Measurements from ENCODE around the gene BBOF1.
"Not testable (repeated sequence)": the region's sequence is repeated elsewhere in the genome, so short reads cannot be mapped to it uniquely, and the experiment has no call there.

Gene BBOF1, protein sequence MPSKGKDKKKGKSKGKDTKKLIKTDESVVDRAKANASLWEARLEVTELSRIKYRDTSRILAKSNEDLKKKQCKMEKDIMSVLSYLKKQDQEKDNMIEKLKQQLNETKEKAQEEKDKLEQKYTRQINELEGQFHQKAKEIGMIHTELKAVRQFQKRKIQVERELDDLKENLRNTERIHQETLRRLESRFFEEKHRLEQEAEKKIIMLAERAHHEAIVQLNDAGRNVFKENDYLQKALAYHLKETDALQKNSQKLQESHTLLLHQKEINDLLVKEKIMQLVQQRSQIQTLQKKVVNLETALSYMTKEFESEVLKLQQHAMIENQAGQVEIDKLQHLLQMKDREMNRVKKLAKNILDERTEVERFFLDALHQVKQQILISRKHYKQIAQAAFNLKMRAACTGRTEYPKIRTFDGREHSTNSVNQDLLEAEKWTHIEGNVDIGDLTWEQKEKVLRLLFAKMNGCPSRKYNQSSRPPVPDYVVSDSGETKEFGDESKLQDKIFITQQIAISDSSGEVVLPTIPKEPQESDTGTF

DNA sequence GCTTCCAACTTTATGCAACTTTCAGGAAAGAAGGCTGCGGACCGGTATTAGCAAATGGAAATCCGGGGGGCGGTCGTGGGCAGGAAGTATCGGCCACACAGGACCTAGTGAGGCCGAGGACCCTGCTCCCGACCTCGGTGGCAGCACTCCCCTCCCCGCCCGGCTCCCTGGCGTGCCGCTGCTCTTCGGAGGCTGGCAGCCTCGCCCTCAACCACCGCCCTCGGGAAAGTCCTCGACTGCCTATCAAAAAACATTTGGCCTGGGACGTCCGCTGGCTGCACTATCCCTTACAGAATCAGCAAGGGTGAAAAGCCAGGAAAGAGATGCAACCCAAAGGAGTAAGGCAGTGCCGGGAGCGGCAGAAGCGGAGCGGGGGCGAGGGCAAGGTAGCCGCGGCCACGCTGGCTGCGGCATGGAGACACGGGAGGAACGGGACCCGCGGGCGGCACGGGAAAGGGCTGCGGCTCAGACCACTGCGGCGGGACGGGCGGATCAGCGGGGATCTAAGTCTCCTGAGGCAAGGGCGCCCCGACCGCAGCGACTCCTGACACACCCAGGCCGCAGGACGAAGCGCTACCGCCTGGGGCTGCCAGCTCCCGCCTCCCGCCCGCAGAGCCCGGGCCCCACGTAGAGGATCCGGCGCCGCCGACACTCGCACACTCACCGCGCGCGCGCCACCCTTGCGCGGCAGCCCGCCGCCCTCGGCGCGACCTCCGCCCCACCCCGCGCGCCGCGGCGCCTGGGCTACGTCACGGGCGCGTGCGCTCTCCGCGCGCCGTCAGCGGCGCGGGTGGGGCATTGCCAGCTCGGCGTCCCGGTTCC is at the start of gene BBOF1, which contains the start of gene ENTPD5:
BBOF1 (plus strand) TSS at position 764 of the 822 bp plus-strand sequence. CDS start 130 bp downstream, outside the sequence.
ENTPD5 (minus strand) TSS at position 703 of the 822 bp plus-strand sequence. CDS start 31,186 bp downstream, outside the sequence.
- DNase-seq (ENCODE audit: low spot score), result peak; percentile 85

DNA sequence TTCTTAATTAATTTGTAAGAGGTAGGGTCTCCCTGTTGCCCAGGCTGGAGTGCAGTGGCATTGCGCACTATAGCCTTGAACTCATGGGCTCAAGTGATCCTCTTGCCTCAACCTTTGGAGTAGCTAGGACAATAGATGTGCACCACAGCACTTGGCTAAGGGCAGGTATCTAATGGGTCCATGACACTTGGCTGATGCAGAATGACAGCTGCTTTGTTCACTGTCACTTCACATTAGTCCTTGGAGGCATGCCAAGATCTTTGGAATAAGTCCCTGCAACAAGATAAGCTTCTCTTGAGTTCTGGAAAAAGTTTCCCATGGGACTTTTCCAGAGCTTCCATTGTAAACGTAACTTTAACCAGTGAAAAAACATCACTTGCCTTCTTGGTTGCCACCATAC is 45.7 kb upstream of the BBOF1 start:
- no peak for DNase-seq (ENCODE audit: low spot score)

DNA sequence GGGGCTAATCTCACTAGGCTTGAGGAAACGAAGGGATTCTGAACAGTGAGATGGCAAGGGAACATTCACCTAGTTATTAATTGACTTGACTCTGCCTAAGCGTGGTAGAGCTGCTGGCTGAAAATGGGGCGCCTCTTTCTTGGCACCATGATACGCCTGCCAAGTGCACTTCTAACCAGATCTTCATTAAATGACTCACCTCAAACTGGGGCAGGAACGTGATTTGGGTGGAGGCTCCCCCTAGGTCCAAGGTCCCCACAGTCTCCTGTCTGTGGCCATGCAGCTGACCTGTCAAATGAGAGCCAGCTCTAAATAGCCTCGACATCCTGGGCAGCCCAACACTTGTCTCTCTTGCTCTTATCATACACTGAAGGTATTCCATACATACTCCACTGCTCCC is 43.0 kb upstream of the BBOF1 start:
- DNase-seq (ENCODE audit: low spot score), result no peak

DNA sequence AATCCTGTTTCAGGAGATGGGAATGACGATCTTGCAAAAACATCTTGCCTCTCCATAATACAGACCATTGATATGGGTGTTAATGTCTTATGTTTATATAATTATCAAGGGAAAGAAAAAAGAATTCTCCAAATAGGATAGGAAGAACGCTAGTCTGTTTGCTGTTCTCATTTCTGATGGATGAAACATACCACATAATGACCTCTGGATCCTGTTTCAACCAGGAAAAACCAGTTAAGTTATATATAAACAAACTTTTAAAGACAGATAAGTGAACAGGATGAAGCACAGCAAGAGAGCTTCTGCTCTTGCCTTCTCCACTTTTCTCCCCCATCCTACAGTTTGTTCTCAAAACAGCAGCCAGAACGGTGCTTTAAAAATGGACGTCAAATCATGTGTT is 41.3 kb upstream of the BBOF1 start:
- DNase-seq (ENCODE audit: low spot score), result no peak

DNA sequence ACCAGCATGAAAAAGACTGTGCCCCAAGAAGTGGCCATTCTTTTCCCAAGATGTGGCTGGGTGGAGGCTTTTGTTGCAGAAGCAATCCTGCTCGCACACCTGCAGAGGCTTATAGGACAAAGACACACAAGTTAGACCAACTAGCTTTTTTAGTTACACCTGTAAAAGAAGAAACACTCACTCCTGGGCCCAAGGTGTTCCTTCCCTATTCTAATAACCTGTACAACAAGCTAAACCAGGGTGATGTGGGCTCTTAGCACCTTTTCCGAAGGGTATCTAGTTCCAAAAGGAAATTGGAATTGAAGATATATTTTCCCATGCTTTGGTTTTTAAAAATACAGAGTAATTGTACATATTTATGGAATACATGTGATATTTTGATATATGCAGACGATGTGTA is 31.1 kb upstream of the BBOF1 start:
- no peak for DNase-seq (ENCODE audit: low spot score)

DNA sequence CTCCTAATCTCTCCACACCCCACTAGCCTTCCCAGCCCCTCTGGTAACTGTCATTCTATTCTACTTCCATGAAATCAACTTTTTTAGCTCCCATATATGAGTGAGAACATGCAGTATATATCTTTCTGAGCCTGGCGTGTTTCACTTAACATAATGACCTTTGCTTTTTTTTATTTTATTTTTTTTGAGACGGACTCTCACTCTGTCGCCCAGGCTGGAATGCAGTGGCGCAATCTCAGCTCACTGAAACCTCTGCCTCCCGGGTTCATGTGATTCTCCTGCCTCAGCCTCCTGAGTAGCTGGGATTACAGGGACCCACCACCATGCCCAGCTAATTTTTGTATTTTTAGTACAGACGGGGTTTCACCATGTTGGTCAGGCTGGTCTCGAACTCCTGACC is 30.5 kb upstream of the BBOF1 start:
- DNase-seq (ENCODE audit: low spot score), result not testable (repeated sequence)

DNA sequence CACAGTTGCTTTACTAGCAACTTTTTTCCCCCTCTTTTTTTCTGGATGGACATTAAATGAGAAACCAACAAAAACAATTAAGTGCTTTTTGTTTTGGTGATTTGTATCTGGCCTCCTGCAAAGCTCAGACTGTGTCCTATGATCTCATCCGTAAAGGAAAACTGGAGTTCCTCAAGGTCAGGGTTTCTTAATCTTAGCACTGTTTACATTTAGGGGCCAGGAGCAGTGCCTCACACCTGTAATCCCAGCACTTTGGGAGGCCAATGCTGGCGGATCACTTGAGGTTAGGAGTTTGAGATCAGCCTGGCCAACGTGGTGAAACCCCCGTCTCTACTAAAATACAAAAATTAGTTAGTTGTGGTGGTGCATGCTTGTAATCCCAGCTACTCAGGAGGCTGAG is 28.1 kb upstream of the BBOF1 start:
- no peak for DNase-seq (ENCODE audit: low spot score)

DNA sequence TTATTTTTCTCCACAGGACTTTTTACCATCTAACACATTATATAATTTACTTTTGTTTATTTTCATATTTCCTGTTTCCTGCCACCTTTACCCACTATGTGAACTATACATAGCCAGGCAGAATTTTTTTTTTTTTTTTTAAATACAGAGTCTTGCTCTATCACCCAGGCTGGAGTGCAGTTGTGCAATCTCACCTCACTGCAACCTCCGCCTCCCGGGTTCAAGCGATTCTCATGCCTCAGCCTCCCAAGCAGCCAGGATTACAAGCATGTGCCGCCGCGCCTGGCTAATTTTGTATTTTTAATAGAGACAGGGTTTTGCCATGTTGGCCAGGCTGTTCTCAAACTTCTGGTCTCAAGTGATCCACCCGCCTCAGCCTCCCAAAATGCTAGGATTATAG is 24.2 kb upstream of the BBOF1 start:
- not testable (repeated sequence) for DNase-seq (ENCODE audit: low spot score)

DNA sequence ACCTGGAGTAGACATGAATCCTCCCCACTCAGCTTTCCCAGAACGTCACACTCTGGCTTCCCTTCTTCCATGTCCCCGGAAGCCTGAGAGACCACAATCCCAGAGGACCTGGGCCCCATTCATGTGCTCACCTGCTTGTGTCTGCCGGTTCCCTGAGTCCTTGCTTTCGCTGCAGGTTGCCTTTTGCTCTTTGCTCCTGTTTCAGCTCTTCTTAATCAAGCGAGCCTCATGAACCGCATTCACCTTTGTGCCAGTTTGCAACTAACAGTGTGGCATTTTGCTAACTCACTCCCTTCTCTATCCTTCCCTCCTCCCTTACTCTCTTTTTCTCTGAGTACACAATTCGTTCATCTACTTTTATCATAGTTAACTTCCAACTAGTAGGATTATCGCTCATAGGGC is 23.2 kb upstream of the BBOF1 start:
- no peak for DNase-seq (ENCODE audit: low spot score)

DNA sequence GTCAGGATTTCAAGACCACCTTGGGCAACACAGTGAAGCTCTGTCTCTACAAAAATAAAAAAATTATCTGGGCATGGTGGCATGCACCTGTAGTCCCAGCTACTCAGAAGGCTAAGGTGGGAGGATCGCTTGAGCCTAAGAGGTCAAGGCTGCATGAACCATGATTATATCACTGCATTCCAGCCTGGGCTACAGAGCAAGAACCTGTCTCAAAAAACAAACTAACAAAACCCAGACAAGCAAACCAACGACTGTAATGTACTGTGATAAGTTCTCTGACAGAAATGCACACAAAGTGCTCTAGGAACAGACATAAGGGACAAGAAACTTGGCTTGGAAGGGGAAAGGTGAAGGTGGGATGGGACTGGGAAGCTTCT is 22.4 kb upstream of the BBOF1 start:
- DNase-seq (ENCODE audit: low spot score), result no peak

DNA sequence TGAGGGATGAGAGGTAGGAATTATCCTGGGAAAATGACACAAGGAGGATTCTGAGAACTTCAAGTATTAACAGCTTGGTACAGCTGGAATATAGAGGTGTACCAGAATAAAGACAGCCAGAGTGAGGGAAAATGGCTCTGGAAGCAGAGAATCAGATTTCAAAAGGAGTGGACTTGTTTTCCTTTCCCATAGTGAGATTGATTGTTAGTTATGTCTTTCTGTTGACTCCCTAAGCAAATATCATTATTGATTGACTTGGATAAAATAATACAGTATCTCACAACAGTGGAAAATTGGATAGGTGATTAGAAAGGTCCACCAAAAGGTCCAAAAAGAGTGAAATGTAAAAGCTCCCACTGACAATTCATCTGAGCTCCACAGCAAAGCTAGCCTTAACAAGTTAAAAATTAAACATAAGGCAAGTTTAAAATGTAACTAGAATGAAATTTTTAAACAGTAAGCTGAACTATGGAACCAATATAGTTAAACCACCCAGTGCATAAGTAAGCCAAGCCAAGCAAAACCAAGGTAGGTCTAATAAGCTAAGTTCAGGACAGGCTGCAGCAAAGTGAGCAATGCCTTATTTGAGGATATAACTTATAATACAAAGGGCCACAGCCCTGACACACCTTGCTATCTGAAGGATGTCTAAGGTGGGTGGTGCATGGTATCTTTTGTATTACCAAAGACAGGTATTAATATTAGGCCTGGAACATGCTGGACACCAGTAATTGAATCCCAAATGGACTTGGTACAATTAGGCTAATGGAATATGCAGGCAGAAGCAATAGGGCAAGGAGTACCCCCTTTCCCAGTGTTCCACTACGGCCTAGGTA is 21.8 kb upstream of the BBOF1 start:
- no peak for DNase-seq (ENCODE audit: low spot score)

DNA sequence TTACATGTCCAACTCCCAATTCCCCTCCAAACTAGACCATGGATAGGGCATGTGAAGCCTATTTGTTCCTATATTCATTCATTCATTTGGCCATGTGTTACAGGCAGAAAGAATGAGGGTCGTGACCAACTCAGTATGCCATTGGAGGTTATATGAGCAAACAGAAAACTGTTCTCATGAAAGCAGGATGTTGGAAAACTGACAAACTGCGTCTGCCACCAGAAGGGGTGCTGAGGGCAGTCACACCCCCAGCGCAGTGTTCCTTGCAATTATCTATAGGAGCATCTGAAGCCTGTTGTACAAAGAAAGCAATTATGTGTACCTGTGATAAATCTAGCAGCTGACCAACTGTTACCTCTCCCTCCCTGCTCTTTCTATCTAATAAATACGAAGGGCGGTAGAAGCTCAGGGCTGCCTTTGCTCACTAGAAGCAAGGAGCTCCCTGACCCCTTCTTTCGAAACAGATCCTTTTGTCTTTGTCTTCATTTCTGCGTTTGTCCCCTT is 21.2 kb upstream of the BBOF1 start:
- DNase-seq (ENCODE audit: low spot score), result no peak

DNA sequence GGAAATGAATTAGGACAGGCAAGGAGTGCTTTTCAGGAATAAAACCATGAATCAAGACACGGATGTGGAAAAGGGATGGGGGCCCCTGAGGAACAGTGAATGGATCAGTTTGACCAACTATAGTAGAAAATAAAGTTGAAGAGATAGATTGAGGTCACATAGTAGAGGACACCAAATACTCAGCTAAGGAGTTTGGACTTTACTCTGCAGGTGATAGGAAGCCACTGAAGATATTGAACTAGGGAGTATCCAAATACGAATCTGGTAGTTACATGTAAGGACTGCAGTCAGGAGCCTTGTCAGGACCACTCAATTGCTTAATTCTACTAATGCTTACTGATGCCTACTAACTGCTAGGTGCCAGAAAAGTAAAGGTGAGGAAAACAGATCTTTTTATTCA is 20.4 kb upstream of the BBOF1 start:
- no peak for DNase-seq (ENCODE audit: low spot score)

DNA sequence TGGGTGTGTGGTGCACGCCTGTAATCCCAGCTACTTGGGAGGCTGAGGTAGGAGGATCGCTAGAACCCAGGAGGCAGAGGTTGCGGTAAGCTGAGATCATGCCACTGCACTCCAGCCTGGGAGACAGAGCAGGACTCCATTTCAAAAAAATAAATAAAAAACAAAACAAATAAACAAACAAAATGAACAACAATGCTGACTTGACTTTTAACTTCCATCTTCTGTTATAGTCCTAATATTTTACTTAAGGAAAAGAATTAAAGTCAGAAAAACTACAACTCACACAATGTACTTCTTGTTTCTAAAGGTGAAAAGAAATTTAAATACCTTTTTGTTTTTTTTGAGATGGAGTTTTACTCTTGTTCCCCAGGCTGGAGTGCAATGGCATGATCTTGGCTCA is 13.5 kb upstream of the BBOF1 start:
- not testable (repeated sequence) for DNase-seq (ENCODE audit: low spot score)

DNA sequence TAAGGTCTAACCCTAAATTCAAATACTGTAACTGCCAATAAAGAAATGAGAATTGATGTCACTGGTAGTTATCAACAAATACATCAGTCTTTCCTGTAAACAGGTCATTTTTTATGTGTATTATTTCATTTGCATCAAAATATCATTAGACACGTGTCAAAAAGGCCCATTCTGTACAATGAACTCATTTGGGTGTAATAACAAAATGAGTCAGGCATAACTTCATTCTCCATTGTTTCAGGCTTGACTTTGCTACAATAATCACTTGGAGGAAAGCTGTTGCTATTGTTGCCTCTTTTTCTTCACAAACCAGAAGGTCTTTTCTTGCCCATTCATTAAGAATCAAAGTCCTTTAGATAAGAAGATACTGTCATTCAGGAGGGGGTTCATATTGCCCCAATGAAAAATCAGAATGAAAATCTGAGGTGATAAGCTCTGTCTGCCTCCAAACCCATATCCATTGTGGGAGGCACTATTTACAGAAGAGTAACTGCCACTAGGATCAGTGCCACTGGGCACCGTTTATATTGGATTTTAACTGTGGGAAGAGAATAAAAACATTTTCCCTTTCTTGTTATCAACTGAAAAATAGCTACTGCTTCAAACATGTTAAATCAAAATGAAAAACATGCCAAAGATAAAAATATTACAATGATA is 10.2 kb upstream of the BBOF1 start:
- peak; percentile 43 for DNase-seq (ENCODE audit: low spot score)

DNA sequence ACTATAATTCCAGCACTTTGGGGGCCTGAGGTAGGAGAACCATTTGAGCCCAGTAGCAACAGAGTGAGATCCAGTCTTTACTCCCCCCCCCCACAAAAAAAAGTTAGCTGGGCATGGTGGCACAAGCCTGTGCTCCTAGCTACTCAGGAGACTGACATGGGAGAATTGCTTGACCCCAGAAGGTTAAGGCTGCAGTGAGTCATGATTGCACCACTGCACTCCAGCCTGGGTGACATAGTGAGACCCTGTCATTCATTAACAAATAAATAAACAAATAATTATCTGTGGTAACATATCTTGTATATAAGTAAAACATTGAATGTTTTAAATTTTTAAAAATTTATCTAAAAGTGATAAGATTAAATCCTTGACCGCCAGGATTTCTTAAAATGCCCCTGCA is 4.8 kb upstream of the BBOF1 start:
- no peak for DNase-seq (ENCODE audit: low spot score)

DNA sequence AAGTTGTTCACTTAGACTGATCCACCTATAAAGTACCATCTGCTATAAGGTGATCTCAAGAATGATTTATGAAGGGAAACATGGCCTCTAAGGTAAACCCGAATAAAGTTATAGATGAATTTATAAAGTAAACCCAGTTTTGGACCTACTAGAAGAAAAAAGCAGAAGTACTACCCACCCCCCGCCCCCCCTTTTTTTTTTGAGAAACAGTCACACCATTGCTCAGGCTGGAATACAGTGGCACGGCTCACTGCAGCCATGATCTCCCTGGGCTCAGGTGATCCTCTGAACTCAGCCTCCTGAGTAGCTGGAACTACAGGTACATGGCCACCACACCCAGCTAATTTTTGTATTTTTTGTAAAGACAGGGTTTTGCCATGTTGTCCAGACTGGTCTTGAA is 4.0 kb upstream of the BBOF1 start:
- no peak for DNase-seq (ENCODE audit: low spot score)

DNA sequence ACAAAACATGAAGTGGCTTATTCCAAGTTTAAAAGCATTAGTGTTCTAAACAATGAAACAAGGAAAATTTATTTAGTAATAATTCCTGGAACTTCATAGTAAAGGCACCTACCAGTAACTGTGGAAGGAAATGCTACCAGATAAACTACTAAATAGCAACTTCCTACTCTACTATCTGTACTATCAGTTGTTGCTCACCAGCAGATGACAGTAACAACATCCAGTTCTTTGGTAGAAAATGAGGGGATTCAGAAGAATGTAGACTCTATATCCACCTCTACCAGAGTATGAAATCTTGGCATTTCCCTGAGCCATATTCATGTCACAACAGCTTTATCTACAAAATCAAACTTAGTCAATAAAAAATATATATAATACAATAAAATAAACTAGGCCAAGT is 3.2 kb upstream of the BBOF1 start:
- no peak for DNase-seq (ENCODE audit: low spot score)

DNA sequence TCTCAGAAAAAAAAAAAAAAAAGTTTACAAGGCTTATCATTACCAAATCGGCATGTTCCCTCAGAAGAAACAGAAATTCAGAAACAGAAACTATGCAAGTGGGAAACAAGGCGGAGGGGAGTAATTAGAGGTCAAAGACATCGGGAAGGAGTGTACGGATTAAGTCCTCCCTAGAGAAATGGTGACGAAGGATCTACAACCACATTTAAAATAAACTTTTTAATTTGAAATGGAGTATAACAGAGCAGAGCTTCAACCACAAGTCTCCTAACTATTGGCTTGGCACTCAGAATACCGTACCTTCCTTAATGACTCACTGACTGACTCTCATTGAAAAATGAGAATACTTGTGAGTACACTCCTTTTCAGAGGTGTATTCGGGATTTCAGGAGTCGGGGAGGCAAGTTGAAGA is 969 bp upstream of the BBOF1 start:
- DNase-seq (ENCODE audit: low spot score), result peak; percentile 38

DNA sequence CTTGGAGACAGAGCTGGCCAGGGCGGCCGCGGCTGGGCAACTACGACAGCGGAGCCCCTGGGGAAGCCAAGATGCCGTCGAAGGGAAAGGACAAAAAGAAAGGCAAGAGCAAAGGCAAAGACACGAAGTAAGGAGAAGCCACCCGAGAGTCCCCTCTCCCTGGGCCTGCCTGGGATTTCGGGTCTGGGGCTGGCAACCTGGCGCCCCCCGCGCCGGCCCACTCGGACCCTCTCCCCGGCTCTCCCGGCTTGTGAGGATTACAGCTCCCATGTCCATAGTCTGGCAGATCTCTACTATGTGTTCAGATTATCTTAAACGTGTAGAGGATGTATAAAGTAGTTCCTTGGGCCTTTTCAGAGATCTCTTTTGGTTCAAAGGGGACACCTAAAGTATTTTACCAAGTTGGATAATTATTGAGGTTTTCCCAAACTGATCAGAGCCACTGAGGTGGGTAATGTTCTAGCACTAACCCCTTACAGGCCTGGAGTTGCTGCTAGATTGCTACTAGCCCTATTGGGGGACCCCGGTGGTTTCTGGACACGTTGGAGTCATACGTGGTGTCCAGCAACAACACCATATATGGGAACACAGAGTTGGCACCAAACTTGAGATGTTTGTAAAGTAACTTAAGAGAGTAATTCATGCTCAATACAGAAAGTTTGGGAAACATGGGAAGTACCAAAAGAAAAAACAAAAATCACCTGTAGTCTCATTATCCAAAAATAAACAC is 424 bp downstream of the BBOF1 start:
- no peak for DNase-seq (ENCODE audit: low spot score)

DNA sequence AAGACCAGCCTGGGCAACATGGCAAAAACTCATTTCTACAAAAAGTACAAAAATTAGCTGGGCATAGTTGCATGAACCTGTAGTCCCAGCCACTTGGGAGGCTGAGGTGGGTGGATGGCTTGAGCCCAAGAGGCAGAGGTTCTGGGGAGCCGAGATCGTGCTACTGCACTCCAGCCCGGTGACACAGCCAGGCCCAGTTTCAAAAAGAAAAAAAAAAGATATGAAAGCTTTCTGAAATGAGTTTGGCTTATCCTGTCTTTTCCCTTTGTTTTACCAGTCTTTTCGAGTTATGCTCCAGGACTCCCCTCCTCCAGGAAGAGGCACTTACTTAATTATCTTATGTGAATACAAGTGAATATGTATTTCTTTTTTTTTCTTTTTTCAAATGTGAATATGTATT is 3.2 kb downstream of the BBOF1 start:
- DNase-seq (ENCODE audit: low spot score), result no peak
